HFF-Myc (cell line): ENCODE measurements around the gene CMYA5.
"Not testable (repeated sequence)": the region's sequence is repeated elsewhere in the genome, so short reads cannot be mapped to it uniquely, and the experiment has no call there.

Source experiments
- DNase-seq: peaks from one replicate; pipeline ENCODE4 v3.0.0-alpha.2; 2011; ENCODE audit warnings: low read depth; ENCODE audit errors: extremely low read depth
- H3K4me3 ChIP-seq: replicated peaks from 2 replicates; pipeline ENCODE4 v1.5.1; 2011; ENCODE audit warnings: low read depth, mild to moderate bottlenecking, control low read depth, low read length
- CTCF ChIP-seq: IDR thresholded peaks from 2 replicates; pipeline ENCODE4 v1.5.1; 2012; ENCODE audit warnings: mild to moderate bottlenecking, low read depth, low read length, control low read depth; ENCODE audit errors: missing control alignments

CMYA5 gene

GRCh38 chr5:79672392-79672791 lies 17.2 kb upstream of the CMYA5 start:
- no peak overlapping the region for H3K4me3 ChIP-seq
- no peak for DNase-seq
- no peak for TF ChIP-seq CTCF

GRCh38 chr5:79676354-79676753 lies 13.3 kb upstream of the CMYA5 start:
- not testable (repeated sequence) for H3K4me3 ChIP-seq, DNase-seq

GRCh38 chr5:79682102-79682501 lies 7.5 kb upstream of the CMYA5 start:
- DNase-seq, H3K4me3 ChIP-seq: not testable (repeated sequence)

DNA sequence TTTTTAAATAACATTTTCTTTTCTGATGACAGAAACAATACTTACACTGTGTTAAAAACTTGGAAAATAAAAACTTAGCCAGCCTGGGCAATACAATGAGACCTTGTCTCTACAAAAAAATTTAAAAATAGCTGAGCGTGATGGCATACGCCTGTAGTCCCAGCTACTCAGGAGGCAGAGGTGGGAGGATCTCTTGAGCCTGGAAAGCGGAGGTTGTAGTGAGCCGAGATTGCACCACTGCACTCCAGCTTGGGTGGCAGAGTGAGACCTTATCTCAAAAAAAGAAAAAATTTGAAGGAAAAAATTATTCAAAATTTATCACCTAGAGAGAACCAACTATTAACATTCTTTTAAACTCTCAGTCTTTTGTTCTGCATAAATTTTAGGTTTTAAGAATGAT lies 4.9 kb upstream of the CMYA5 start:
- TF ChIP-seq CTCF = no peak
- H3K4me3 ChIP-seq = no peak overlapping the region
- no peak for DNase-seq

DNA sequence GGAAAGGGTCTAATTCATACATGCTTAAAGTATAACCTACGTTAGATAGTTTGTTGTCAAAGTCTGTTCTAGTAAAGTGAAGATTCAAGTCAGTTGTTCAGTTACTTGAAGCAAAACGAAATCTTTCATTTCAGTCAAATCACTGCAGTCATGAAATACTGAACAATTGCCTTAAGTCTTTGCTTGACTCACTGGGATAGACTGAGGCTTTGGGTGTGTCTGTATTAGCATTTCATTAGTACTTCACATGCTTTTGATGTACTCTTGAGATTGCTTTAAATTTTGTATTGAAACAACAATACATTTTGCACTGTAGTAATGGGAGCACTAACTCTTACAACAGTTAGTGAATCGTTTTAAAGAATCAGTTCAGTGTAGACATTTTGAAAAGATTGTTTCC lies 4.0 kb upstream of the CMYA5 start:
- no peak overlapping the region for H3K4me3 ChIP-seq
- DNase-seq = no peak
- no peak for TF ChIP-seq CTCF

GRCh38 chr5:79686799-79687198 lies 2.8 kb upstream of the CMYA5 start:
- no peak for TF ChIP-seq CTCF
- H3K4me3 ChIP-seq = no peak overlapping the region
- no peak for DNase-seq

DNA sequence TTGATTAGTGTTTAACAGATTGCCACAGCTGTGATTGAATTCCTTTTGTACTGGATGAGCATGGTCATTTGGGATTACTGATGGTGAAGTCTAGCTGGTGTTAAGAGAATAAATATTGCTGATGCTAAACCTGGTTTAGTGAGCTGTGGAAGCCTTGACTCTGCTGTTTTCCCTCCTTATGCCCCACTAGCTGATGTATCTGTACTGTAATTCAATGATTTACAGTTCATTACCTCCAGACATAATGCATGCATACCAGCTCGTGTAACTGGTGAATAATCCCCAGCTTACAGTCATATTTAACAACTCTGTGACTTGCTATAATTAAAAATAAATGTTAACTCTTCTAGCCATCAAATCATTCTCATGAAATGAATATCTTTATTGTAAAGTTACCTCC lies 1.7 kb upstream of the CMYA5 start:
- no peak for TF ChIP-seq CTCF
- DNase-seq = no peak
- H3K4me3 ChIP-seq = no peak overlapping the region

DNA sequence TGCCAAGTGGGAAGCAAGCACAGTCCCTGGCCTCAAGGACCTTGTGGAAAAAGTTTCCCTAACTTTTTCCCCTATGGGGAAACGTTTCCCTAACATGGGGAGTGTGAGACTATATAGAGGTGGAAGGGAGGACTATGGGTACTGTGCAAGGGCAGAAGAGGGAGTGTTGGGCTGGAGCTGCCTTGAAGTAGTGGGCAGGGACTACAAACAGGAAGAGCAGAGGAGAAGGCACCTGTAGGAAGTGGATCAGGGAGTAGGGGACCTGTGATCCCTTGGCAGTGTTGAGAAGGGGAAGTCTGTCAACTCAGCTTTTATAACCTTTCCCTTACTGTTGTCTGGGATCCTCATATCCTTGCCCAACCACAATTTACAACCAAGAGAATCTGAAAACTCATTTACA lies 1.4 kb downstream of the CMYA5 start:
- DNase-seq = no peak
- no peak overlapping the region for H3K4me3 ChIP-seq
- no peak for TF ChIP-seq CTCF
